Endometrial microvascular endothelial cells (primary cell): ENCODE results near the gene NCAPH2. TPM values are rescaled to one million over a fixed set of nuclear protein-coding genes. Genes with fewer than 3 reads are reported as not detected.
"Not testable (repeated sequence)": the region's sequence is repeated elsewhere in the genome, so short reads cannot be mapped to it uniquely, and the experiment has no call there.

Source experiments
- in situ Hi-C: cut with HindIII; loops from 2 replicates; pipeline ENCODE4 v1.10.0; 2017; ENCODE audit warnings: low sequenced_read_pairs, low pct_unique_long_range_greater_than_20kb; ENCODE audit errors: inconsistent ontology term
- total RNA-seq: library from RNA; depleted of rRNA; stranded (reverse); fragments of >200 nt; gene quantifications from one replicate; pipeline ENCODE4 v1.2.3, GENCODE V29; 2015; ENCODE audit errors: inconsistent ontology term

NCAPH2 gene
- total RNA-seq, 1 donor from 2014 or later: 53.9 TPM

DNA sequence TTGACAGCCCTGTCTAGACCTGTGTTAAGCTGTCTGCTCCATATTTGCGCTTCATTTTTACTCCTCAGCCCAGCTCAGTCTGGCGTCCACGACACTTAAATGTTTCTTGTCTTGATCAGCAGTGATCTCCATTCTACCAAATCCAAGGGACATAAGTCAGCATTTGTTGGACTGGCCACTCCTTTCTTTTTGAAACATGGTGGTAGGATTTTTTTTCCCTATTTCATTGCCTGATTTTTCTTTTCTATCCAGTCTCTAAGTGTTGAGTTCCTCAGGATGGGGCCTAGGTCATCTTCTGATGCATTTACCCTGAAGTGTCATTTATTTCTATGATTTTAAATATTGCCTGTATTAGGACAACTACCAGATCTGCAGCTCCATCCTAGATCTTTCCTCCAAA is 873 bp downstream of the NCAPH2 start:
- in situ Hi-C loops: no loop called here

DNA sequence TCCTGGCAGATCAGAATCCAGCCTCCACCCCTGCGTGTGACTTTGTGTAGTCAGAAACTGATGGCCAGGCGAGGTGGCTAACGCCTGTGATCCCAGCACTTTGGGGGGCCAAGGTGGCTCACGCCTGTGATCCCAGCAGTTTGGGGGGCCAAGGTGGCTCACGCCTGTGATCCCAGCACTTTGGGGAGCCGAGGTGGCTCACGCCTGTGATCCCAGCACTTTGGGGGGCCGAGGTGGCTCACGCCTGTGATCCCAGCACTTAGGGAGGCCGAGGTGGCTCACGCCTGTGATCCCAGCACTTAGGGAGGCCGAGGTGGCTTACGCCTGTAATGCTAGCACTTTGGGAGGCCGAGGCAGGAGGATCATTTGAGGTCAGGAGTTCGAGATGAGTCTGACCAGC is 5.2 kb downstream of the NCAPH2 start:
- in situ Hi-C loops: no loop called here

DNA sequence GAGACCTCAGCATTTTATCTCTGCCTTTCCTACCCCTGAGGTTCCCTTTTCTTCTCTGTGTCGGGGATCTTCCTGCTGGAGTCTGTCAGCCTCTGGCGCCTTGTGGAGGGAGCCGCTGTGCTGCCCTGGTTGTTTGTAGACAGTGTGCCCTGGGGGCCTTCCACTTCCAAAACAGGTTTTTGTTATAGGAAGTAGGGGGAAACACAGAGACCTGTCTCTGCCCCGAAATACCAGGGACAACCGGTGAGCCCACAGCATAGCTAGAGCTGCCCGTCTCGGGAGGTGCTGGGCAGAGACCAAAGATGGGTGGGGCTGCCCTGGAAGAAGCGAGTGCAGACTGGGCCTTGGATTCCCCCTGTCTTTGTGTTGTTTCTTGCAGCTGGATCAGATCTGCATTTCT is 8.0 kb downstream of the NCAPH2 start:
- in situ Hi-C loops: no loop called here

DNA sequence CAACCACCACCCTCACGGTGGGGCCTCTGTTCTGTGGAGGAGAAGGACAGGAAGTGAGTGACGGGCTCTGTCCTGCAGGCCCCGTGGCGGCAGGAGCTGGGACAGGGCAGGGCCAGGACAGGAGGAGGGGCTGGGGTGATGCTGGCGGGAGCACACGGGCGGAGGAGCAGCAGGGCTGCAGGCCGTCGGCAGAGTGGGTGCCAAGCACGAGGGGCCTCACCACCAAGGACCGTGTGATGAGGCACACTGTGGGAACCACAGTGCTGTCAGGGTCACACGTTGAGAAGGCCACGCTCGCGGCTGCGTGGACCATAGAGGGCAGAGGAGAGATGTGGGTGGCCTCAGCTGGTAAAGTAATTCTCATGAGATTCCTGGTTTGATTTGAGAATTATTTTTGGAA is 8.9 kb downstream of the NCAPH2 start:
- in situ Hi-C loops: no loop called here

DNA sequence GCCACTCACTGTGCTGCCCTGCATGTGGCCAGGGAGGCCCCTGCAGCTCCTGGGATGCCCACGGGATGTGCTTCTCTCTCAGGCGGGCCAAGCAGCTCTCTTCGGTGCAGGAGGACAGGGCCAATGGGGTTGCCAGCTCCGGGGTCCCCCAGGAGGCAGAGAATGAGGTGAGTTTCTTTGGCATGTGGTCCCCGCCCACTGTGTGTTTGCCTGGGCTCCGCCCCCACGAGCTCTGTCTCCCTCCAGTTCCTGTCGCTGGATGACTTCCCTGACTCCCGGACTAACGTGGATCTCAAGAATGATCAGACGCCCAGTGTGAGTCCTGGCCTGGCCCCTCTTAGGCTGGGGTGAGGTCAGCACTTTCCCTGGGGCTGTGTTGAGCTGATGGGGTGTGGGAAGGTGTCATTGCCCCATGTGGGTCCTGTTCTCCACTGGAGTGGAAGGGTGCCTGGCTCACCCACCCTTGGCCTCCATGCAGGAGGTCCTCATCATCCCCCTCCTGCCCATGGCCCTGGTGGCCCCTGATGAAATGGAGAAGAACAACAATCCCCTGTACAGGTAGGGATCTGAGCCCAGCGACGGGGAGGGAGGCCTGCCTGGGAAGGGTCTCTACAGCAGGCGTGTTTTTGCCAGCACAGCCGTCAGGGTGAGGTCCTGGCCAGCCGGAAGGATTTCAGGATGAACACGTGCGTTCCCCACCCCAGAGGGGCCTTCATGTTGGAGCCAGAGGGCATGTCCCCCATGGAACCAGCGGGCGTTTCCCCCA is 9.7 kb downstream of the NCAPH2 start:
- in situ Hi-C loops: no loop called here

DNA sequence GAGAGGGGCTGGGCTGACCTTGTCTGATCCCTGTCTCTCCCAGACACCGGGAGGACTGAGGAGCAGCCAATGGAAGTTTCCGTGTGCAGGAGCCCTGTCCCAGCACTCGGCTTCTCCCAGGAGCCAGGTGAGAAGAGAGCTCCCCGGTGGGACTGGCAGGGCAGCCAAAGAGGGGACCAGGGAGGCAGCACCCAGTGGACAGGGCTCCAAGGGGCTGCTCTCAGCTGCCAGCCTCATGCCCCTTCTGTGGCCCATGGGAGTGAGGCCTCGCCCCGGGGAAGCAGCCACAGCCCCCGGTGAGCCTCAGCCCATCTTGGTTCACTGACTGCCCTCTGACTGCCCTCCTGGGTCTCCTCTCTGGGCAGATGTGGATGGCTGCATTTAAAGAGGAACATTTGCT is 10.6 kb downstream of the NCAPH2 start:
- in situ Hi-C loops: no loop called here

DNA sequence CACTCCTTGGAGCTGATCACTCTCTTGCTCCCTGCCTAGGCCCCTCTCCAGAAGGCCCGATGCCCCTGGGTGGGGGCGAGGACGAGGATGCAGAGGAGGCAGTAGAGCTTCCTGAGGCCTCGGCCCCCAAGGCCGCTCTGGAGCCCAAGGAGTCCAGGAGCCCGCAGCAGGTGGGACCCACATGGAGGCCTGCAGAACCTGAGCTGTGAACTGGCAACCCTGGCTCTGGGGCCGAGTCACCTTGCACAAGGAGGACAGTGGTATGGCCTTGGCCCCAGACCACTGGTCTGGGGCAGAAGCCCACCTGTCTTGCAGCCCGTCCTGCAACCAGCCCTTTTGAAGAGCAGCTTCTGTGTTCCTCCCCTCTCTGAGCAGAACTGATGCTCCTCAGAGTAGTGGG is 11.1 kb downstream of the NCAPH2 start:
- in situ Hi-C loops: no loop called here

DNA sequence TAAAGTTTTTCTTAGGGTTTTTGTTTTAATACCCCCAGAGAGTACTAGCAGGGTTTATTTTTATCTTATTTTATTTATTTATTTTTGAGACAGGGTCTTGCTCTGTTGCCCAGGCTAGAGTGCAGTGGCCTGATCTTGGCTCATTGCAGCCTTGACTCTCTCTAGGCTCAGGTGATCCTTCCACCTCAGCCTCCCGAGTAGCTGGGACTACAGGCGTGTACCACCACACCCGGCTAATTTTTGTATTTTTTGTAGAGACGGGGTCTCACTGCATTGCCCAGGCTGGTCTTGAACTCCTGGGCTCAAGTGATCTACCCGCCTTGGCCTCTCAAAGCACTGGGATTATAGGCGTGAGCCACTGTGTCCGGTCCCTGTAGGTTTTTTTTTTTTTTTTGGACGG is 12.2 kb downstream of the NCAPH2 start:
- in situ Hi-C loops: not testable (repeated sequence)

DNA sequence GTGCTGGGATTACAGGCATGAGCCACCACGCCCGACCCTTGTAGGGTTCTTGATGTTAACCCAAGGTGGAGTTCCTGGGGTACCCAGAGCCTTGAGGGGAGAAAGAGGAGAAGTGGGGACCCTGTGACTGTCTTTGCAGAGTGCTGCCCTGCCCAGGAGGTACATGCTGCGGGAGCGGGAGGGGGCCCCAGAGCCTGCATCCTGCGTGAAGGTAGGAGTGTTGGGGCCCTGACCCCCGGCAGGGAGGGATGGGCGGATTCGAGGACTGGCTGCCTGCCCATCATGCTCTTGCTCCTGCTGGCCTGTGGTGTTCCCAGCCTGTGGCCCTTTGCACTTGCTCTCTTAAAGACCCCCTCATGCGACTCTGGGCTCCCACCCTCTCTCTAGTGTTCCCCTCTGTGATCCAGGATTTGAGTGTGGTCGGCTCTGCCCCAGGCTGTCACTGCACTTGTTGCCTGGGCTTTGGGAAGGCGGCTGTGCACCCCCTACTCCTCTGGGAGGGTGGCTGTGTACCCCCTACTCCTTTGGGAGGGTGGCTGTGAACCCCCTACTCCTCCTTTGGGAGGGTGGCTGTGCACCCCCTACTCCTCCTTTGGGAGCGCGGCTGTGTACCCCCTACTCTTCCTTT is 12.9 kb downstream of the NCAPH2 start:
- in situ Hi-C loops: no loop called here

DNA sequence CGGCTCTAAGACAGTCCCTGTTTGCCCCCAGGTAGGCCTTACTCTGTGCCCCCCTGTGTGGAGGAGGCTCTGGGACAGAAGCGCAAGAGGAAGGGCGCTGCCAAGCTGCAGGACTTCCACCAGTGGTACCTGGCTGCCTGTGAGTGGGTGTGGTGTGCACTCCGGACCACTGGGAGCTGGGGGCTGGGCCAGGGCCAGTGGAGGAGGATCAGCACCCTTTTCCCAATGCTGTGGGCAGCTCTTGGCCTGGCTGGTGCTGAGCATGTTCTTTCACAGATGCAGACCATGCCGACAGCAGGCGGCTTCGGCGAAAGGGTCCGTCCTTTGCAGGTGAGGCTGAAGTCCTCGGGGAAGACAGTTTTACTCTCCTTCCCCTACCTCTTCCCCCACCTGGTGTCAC is 13.7 kb downstream of the NCAPH2 start:
- in situ Hi-C loops: no loop called here

DNA sequence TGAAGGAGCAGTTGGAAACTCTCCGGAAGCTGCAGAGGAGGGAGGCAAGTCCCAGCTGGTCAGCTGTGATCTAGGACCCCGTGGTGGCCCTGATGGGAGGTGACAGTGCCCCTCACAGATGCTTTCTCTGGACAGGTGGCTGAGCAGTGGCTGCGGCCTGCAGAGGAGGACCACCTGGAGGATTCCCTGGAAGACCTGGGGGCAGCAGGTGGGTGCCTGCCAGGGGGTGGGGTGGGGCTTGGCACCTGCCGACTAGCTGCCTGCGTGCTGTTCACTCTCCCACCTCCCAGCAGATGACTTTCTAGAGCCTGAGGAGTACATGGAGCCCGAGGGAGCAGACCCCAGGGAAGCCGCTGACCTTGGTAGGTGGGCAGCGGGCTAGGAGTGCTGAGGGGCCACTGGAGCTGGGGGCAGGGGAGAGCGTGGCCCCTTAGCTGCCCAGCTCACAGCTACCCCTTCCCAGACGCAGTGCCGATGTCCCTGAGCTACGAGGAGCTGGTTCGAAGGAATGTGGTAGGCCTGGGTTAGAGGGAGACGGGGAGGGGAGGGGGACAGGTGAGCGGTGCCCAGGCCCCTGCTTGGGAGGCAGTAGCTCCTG is 14.3 kb downstream of the NCAPH2 start:
- in situ Hi-C loops: no loop called here

DNA sequence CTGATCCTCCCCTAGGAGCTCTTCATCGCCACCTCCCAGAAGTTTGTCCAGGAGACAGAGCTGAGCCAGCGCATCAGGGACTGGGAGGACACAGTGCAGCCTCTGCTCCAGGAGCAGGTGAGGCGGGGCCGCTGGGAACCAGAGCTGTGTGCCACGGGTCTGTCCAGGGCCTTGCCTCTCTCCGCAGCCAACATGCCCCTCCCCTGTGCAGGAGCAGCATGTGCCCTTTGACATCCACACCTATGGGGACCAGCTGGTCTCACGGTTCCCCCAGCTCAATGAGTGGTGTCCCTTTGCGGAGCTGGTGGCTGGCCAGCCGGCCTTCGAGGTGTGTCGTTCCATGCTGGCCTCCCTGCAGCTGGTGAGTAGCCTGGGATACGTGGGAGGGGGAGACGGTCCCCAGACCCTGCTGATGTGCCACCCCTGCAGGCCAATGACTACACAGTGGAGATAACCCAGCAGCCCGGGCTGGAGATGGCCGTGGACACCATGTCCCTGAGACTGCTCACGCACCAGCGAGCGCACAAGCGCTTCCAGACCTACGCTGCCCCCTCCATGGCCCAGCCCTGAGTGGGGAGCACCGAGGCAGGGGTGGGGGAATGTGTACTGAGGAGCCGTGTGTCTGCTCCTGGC is 14.9 kb downstream of the NCAPH2 start:
- in situ Hi-C loops: no loop called here

DNA sequence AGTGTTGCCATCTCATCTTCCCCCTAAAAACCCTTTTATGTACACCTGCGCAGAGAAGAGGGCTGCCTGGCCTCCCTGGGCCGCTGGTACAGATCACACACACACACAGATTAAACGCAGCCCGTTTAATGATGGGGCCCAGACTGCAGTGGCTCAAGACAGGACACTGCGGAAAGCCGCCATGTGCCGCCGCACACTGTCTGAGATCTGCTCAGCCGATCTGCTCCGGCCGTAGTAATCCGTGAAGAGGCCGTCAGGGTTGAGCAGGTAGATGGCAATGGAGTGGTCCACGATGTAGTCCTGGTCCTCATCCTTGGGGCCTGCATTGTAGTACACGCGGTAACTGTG is 15.4 kb downstream of the NCAPH2 start:
- in situ Hi-C loops: no loop called here

DNA sequence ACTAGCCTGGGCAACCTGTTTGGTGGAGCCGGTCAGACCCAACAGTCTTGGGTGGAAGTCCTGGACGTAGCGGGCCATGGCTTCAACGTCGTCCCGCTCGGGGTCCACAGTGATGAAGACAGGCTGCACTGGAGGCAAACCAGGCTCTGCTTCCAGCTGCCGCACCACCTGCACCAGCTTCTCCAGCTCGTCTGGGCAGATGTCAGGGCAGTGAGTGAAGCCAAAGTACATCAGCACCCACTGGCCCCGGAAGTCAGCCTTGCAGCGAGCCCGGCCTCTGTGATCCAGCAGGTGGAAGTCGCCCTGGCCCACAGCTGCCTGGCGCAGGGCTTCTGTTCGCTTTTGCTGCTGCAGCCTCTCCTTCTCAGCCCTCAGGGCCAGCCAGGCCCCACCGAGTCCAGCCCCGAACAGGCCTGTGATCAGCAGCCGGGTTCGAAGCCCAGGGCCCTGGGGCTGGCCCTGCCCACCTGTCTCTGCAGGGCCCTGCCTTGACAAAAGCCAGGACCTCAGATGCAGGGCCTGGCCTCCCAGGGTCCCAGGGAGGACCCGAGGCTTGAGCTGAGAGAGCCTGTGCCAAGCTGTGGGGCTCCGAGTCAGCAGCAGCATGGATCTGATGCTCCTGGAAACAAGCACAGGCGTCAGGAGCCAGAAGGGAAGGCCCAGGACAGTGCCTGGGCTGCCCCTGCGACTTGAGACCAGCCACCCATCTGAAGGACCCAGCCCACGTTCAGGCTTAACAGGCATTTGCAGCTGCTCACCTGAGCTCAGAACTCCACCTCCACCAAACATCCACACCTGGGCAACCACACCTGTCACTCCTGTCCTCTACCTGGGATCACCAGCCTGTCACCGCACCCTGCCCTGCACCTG is 16.0 kb downstream of the NCAPH2 start:
- in situ Hi-C loops: no loop called here

DNA sequence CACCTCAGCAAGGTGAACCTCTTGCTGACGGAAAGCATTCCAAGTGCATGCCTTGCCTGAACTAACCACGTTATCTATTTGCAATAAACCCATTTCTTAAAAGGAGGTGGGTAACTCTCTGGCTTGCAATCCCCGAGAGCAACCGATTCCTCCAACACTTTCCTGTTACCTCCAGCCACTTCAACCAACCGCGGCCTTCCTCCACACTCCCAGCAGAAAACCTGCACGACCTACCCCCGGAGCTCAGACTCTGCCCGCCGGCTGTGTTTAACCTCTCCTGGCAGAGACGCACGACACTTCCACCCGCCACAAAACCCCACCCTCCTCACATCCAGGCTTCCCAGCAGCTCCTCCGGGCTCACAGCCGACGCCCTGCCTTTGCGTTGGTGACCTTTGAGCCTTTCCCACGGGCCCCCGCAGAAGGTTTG is 16.7 kb downstream of the NCAPH2 start:
- in situ Hi-C loops: no loop called here

DNA sequence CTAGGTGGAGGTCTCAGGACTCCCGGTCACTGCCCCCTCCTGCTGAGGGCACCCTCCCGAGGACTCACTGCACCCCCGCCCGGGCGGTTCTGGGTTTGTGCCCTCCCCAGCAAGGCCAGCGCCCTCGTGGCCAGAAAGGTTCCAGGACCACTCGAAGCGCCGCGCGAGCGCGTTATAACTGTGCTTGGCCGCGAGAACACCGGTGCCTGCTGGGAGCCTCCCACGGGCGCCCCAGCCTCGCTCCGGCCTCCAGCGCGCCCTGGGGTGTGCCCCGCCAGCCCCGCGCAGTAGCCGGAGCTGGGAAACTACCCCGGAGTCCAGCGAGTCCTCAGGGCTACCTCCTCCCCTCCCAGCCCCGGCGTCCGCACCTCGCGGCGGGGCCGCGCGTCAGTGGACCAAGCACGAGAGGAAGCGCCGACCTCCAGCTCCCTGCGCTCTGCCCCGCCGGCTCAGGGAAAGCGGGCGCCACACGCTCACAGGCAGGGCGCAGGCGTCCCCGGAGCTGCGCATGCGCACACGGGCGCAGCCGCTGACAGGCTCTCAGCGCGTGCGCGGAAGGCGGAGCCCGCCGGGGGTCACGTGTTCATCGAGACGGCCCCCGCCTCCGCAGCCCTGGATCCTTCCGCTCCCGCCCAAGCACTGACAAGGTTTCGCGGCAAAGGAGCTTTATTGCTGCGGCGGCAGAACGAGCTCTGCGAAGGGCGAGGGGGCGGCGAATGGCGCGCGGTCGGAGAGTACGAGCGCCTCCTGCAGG is 17.3 kb downstream of the NCAPH2 start, which contains the start of gene SCO2:
TSS of gene SCO2 (minus strand) at position 495 of the 754 bp plus-strand sequence. CDS start 1,187 bp downstream, outside the sequence.
- in situ Hi-C loops: no loop called here

DNA sequence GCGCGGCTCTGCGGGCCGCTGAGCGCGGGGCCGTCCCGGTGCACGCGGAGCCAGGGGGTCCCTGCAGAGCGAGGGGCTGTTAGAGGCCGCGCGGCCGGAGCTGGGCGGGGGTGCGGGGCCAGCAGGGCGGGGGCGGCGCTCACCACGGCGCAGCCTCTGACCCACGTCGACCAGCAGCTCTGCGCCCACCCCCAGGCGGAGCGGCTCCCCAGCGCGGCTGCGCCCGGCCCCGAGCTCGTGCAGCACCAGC is 17.8 kb downstream of the NCAPH2 start:
- in situ Hi-C loops: no loop called here

DNA sequence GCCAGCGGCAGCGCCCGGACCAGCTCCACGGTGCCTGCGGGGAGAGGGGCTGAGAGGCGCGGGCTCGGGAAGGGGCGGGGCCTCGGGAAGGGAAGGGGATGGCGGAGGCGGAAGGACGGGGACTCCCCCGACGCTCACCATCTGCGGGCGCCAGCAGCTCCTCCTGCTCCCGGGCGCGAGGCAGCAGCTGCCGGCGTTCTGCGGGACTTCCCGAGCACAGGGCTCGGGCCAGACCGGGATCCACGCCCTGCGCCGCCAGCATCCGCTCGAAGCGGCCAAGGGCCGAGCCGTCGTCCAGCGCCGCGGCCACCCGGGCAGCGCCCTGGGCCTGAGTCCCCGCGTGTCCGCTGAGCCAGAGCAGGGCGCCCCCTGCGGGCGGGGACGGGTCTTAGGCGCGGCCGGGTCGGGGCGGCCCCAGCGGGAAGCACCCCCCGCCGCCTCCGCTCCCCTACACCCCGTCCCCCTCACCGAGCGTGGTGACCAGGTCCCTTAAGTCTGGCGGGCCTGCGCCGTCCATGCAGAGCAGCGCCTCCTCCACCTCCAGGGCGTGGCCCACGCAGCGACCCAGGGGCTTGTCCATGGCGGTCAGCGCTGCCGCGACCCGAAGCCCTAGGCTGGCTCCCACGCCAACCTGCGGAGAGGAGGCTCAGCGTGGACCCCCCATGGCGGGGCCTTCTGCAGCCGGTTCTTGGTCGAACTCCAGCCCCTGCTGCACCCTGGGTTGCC is 18.2 kb downstream of the NCAPH2 start:
- in situ Hi-C loops: no loop called here
